Measurements from ENCODE around the gene ANGPTL3.
"Not testable (repeated sequence)": the region's sequence is repeated elsewhere in the genome, so short reads cannot be mapped to it uniquely, and the experiment has no call there.

Gene ANGPTL3

GRCh38 chr1:62595647-62596046, 1.7 kb upstream of the ANGPTL3 start:
- ATAC-seq (replicated peaks; ENCODE audit: extremely low read depth, poor library complexity, severe bottlenecking) (no peak), DNase-seq (ENCODE audit: low spot score in 2 of 2) (no peak)
- no peak overlapping the region for H3K27ac Mint-ChIP-seq (ENCODE audit: low read depth)
- no peaks in the 10 kb centered on the region for H3K9me3 Mint-ChIP-seq
- H3K4me3 Mint-ChIP-seq: no peak overlapping the region
- H3K4me1 Mint-ChIP-seq: no peaks in the 10 kb centered on the region
- H3K27me3 Mint-ChIP-seq: no peaks in the 10 kb centered on the region
- H3K36me3 Mint-ChIP-seq (ENCODE audit: insufficient read depth): no peaks in the 10 kb centered on the region

- Mint-ChIP-seq H3K36me3 (ENCODE audit: insufficient read depth) (no peaks in the 10 kb centered on the region), H3K27me3 (no peaks in the 10 kb centered on the region)
- ATAC-seq (replicated peaks; ENCODE audit: extremely low read depth, poor library complexity, severe bottlenecking): no peak
Observed at GRCh38 chr1:62599044-62599443, 1.7 kb downstream of the ANGPTL3 start.

GRCh38 chr1:62601457-62601856, 4.1 kb downstream of the ANGPTL3 start:
- no peak for ATAC-seq (replicated peaks; ENCODE audit: extremely low read depth, poor library complexity, severe bottlenecking)

More at GRCh38 chr1:62599044-62599443, 1.7 kb downstream of the ANGPTL3 start:
- Mint-ChIP-seq H3K9me3 (no peaks in the 10 kb centered on the region), H3K4me3 (no peak overlapping the region), H3K4me1 (no peaks in the 10 kb centered on the region), H3K27ac (ENCODE audit: low read depth) (no peak overlapping the region)
- no peak for DNase-seq (ENCODE audit: low spot score in 2 of 2)

GRCh38 chr1:62608905-62609304, 11.6 kb downstream of the ANGPTL3 start:
- no peaks in the 10 kb centered on the region for H3K4me1 Mint-ChIP-seq
- peaks cover 2% of the 10 kb centered on the region for H3K36me3 Mint-ChIP-seq (ENCODE audit: insufficient read depth)
- DNase-seq (ENCODE audit: low spot score in 2 of 2) (no peak), ATAC-seq (replicated peaks; ENCODE audit: extremely low read depth, poor library complexity, severe bottlenecking) (no peak)
- H3K27me3 Mint-ChIP-seq: no peaks in the 10 kb centered on the region
- no peak overlapping the region for H3K27ac Mint-ChIP-seq (ENCODE audit: low read depth)
- no peaks in the 10 kb centered on the region for H3K9me3 Mint-ChIP-seq
- no peak overlapping the region for H3K4me3 Mint-ChIP-seq

More at GRCh38 chr1:62601457-62601856, 4.1 kb downstream of the ANGPTL3 start:
- Mint-ChIP-seq H3K9me3 (no peaks in the 10 kb centered on the region), H3K27me3 (no peaks in the 10 kb centered on the region), H3K27ac (ENCODE audit: low read depth) (no peak overlapping the region), H3K4me1 (no peaks in the 10 kb centered on the region), H3K4me3 (no peak overlapping the region), H3K36me3 (ENCODE audit: insufficient read depth) (no peaks in the 10 kb centered on the region)
- no peak for DNase-seq (ENCODE audit: low spot score in 2 of 2)

- H3K9me3 Mint-ChIP-seq; H3K4me3 Mint-ChIP-seq; H3K27ac Mint-ChIP-seq (ENCODE audit: low read depth); H3K27me3 Mint-ChIP-seq; DNase-seq (ENCODE audit: low spot score in 2 of 2); ATAC-seq (replicated peaks; ENCODE audit: extremely low read depth, poor library complexity, severe bottlenecking); H3K36me3 Mint-ChIP-seq (ENCODE audit: insufficient read depth); H3K4me1 Mint-ChIP-seq: not testable (repeated sequence)
Observed at GRCh38 chr1:62610588-62610987, 13.3 kb downstream of the ANGPTL3 start.

- DNase-seq (ENCODE audit: low spot score in 2 of 2) (no peak), ATAC-seq (replicated peaks; ENCODE audit: extremely low read depth, poor library complexity, severe bottlenecking) (no peak)
- Mint-ChIP-seq H3K4me3 (no peak overlapping the region), H3K27ac (ENCODE audit: low read depth) (no peak overlapping the region), H3K4me1 (no peaks in the 10 kb centered on the region), H3K36me3 (ENCODE audit: insufficient read depth) (peaks cover 3% of the 10 kb centered on the region), H3K9me3 (no peaks in the 10 kb centered on the region), H3K27me3 (no peaks in the 10 kb centered on the region)
Observed at GRCh38 chr1:62612770-62613169, 15.4 kb downstream of the ANGPTL3 start.

GRCh38 chr1:62613325-62613727, 16.0 kb downstream of the ANGPTL3 start:
- Mint-ChIP-seq H3K27ac (ENCODE audit: low read depth) (no peak overlapping the region), H3K36me3 (ENCODE audit: insufficient read depth) (peaks cover 3% of the 10 kb centered on the region), H3K27me3 (no peaks in the 10 kb centered on the region), H3K4me1 (no peaks in the 10 kb centered on the region), H3K4me3 (no peak overlapping the region), H3K9me3 (no peaks in the 10 kb centered on the region)
- ATAC-seq (replicated peaks; ENCODE audit: extremely low read depth, poor library complexity, severe bottlenecking) (no peak), DNase-seq (ENCODE audit: low spot score in 2 of 2) (no peak)

- Mint-ChIP-seq H3K27me3 (no peaks in the 10 kb centered on the region), H3K4me1 (no peaks in the 10 kb centered on the region), H3K27ac (ENCODE audit: low read depth) (no peak overlapping the region), H3K36me3 (ENCODE audit: insufficient read depth) (peaks cover 3% of the 10 kb centered on the region), H3K4me3 (no peak overlapping the region), H3K9me3 (no peaks in the 10 kb centered on the region)
- ATAC-seq (replicated peaks; ENCODE audit: extremely low read depth, poor library complexity, severe bottlenecking) (no peak), DNase-seq (ENCODE audit: low spot score in 2 of 2) (no peak)
Observed at GRCh38 chr1:62613890-62614289, 16.6 kb downstream of the ANGPTL3 start.

- Mint-ChIP-seq H3K36me3 (ENCODE audit: insufficient read depth) (peaks cover 5% of the 10 kb centered on the region), H3K27ac (ENCODE audit: low read depth) (no peak overlapping the region), H3K4me3 (no peak overlapping the region), H3K9me3 (no peaks in the 10 kb centered on the region), H3K27me3 (no peaks in the 10 kb centered on the region), H3K4me1 (peaks cover 6% of the 10 kb centered on the region)
- DNase-seq (ENCODE audit: low spot score in 2 of 2) (no peak), ATAC-seq (replicated peaks; ENCODE audit: extremely low read depth, poor library complexity, severe bottlenecking) (no peak)
Observed at GRCh38 chr1:62621907-62622306, 24.6 kb downstream of the ANGPTL3 start.

GRCh38 chr1:62625415-62625814, 28.1 kb downstream of the ANGPTL3 start:
- Mint-ChIP-seq H3K4me1 (peaks cover 9% of the 10 kb centered on the region), H3K27ac (ENCODE audit: low read depth) (no peak overlapping the region), H3K9me3 (no peaks in the 10 kb centered on the region), H3K36me3 (ENCODE audit: insufficient read depth) (peaks cover 6% of the 10 kb centered on the region), H3K27me3 (no peaks in the 10 kb centered on the region), H3K4me3 (no peak overlapping the region)
- DNase-seq (ENCODE audit: low spot score in 2 of 2) (no peak), ATAC-seq (replicated peaks; ENCODE audit: extremely low read depth, poor library complexity, severe bottlenecking) (no peak)

- Mint-ChIP-seq H3K36me3 (ENCODE audit: insufficient read depth) (peaks cover 14% of the 10 kb centered on the region), H3K27ac (ENCODE audit: low read depth) (no peak overlapping the region), H3K27me3 (no peaks in the 10 kb centered on the region), H3K4me1 (peaks cover 9% of the 10 kb centered on the region), H3K9me3 (no peaks in the 10 kb centered on the region), H3K4me3 (no peak overlapping the region)
- no peak for DNase-seq (ENCODE audit: low spot score in 2 of 2)
- ATAC-seq (replicated peaks; ENCODE audit: extremely low read depth, poor library complexity, severe bottlenecking): no peak
Observed at GRCh38 chr1:62628506-62628905, 31.2 kb downstream of the ANGPTL3 start.

- H3K36me3 Mint-ChIP-seq (ENCODE audit: insufficient read depth): peaks cover 7% of the 10 kb centered on the region
- no peak overlapping the region for H3K27ac Mint-ChIP-seq (ENCODE audit: low read depth)
- H3K4me1 Mint-ChIP-seq: no peaks in the 10 kb centered on the region
- no peaks in the 10 kb centered on the region for H3K27me3 Mint-ChIP-seq
- H3K4me3 Mint-ChIP-seq: no peak overlapping the region
- H3K9me3 Mint-ChIP-seq: no peaks in the 10 kb centered on the region
- DNase-seq (ENCODE audit: low spot score in 2 of 2) (no peak), ATAC-seq (replicated peaks; ENCODE audit: extremely low read depth, poor library complexity, severe bottlenecking) (no peak)
Observed at GRCh38 chr1:62637392-62638105, 40.2 kb downstream of the ANGPTL3 start.

GRCh38 chr1:62643283-62643682, 46.0 kb downstream of the ANGPTL3 start:
- Mint-ChIP-seq H3K4me1 (no peaks in the 10 kb centered on the region), H3K27ac (ENCODE audit: low read depth) (no peak overlapping the region), H3K27me3 (no peaks in the 10 kb centered on the region), H3K4me3 (no peak overlapping the region), H3K36me3 (ENCODE audit: insufficient read depth) (peaks cover 8% of the 10 kb centered on the region), H3K9me3 (no peaks in the 10 kb centered on the region)
- no peak for ATAC-seq (replicated peaks; ENCODE audit: extremely low read depth, poor library complexity, severe bottlenecking)
- no peak for DNase-seq (ENCODE audit: low spot score in 2 of 2)

Data from central memory CD8-positive, alpha-beta T cell (primary cell).